H1 (cell line): Measurements from ENCODE around the gene ACVR2A. TPM values are rescaled to one million over a fixed set of nuclear protein-coding genes. Genes with fewer than 3 reads are reported as not detected.

Experiments used
- CHD2 ChIP-seq: IDR thresholded peaks from 2 replicates; pipeline ENCODE4 v1.6.1; 2012; ENCODE audit warnings: low read length, improper control_type of control experiment
- EZH2 ChIP-seq: fragments of 200-600 bp; sonication (generic); IDR thresholded peaks from 2 replicates; pipeline ENCODE4 v1.7.1; 2012; ENCODE audit warnings: low read depth, mild to moderate bottlenecking, moderate library complexity, low read length, inconsistent platforms; ENCODE audit not compliant: severe bottlenecking
- JUN ChIP-seq: IDR thresholded peaks from 2 replicates; pipeline ENCODE4 v1.6.1; 2011; ENCODE audit warnings: low read depth, mild to moderate bottlenecking, improper control_type of control experiment, low read length
- SIX5 ChIP-seq: IDR thresholded peaks from 2 replicates; pipeline ENCODE4 v1.6.1; 2011; ENCODE audit warnings: mild to moderate bottlenecking, low read depth, low read length
- TBP ChIP-seq: IDR thresholded peaks from 2 replicates; pipeline ENCODE4 v1.6.1; 2011; ENCODE audit warnings: low read depth, low read length, improper control_type of control experiment
- YY1 ChIP-seq: IDR thresholded peaks from 2 replicates; pipeline ENCODE4 v1.6.1; 2011; ENCODE audit warnings: low read depth, mild to moderate bottlenecking, low read length
- polyA plus RNA-seq, 7 experiments: library from polyadenylated mRNA; depleted of rRNA in 3 of 7; stranded (reverse) in 5 of 7; unstranded in 2 of 7; fragments of >200 nt in 5 of 7; fragments of 200-250 nt in 2 of 7; gene quantifications; 1 replicate in 5 of 7; 2 replicates in 1 of 7; 4 replicates in 1 of 7; pipeline versions ENCODE4 v1.2.1 to v1.2.3, GENCODE V29; 2011 to 2013; ENCODE audit warnings: missing spikeins in 2 of 7, mixed read lengths in 2 of 7
- total RNA-seq: library from RNA; stranded (reverse); fragmentation: NEBNext Ultra II Directional; extraction: Animal tissue kit (Norgen Biotek cat#: 25700); gene quantifications from 2 replicates; pipeline ENCODE4 v1.2.1, GENCODE V29; 2021

The ACVR2A gene
- total and polyA plus RNA-seq, 2 of the 8 experiments (the other 6 are each of a cell fraction or from before 2014, with no cell fraction given), result 3.4 to 18.1 TPM

DNA sequence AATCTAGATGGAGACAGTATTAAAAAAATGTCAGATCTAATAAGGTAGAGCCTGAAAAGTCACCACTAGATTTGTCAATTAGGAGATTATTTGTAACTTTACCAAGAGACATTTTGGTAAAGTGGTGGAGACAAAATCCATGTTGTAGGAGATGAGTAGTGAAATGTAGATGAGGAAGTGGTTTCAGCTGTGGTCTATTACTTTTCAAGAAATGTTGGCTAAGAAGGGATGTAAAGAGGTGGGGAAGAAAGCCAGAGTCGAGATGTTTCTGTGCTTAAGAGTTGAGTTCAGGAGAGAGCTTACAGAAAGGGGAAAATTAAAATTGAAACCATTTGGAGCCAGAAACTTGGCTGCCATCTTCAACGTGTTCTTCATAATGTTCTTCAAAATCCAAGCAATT is 22.2 kb downstream of the ACVR2A start (continued):
- TF ChIP-seq SIX5 (no peak), CHD2 (no peak), JUN (no peak), EZH2 (no peak), TBP (no peak), YY1 (no peak)
